Stimulated activated CD8-positive, alpha-beta memory T cell treated with anti-CD3 and anti-CD28 coated beads, Interleukin-7, amount 100 ng/mL, for 48 hours (primary cell): ENCODE data around the gene PRSS58.

ENCODE experiments used
- DNase-seq, 2 donors: peaks; one replicate each; pipeline ENCODE4 v3.0.0-alpha.2; 2020; ENCODE audit warnings: low read depth in 1 of 2; ENCODE audit errors: extremely low read depth in 1 of 2

Gene PRSS58

DNA sequence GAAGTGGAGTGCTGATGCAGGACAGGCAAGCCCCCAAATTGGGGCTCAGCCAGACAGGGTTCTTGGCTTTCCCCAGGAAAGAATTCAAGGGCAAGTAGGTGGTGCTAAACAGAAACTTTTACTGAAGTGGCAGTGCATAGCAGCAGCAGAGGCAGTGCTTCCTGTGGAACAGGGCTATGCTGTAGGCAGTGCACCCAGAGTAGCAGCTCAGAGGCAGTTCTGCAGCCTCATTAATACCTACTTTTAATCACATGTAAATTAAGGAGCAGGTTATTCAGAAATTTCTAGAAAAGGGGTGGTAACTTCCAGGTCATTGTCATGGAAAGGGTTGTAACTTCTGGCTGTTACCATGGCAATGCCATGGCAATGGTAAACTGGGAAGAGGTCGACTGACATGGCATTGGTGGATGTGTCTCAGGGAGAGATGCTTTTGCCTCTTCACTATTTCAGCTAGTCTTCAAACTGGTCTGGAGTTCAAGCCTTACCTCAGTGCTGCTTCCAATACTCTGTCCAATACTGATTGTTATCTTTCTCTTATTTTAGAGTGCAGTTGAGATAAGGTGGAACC, 29.2 kb downstream of the PRSS58 start:
- DNase-seq, result no peak
